GM15510 (cell line): Measurements from ENCODE around the gene SLC22A23.

ENCODE experiments used
- POLR2A ChIP-seq: IDR thresholded peaks from 3 replicates; pipeline ENCODE4 v1.6.1; 2011; ENCODE audit warnings: borderline replicate concordance; ENCODE audit not compliant: insufficient read length; ENCODE audit errors: extremely low read depth

The SLC22A23 gene

DNA sequence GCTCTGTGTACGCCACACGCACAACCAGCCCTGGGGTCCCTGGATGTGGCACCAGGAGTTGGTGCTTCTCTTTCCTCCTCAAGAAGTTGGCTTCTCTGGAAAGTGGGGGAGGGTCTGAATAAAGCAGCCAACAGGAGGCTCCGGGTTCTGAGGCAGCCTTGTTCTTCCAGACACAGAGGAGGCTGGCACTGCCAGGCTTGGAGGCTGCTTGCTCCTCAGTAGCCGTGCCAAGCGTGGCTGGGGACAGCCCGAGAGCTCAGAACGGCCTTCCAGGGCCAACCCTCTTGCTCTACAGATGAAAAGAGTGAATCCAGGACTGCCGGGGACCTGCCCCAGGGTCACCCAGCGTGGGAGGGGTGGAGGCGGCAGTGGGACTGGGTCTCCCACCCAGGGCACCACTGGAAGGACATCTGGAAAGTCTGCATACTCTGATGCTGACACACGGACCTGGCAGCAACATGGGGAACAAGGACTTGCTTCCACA, 70.4 kb downstream of the SLC22A23 start:
- no peak for TF ChIP-seq POLR2A

DNA sequence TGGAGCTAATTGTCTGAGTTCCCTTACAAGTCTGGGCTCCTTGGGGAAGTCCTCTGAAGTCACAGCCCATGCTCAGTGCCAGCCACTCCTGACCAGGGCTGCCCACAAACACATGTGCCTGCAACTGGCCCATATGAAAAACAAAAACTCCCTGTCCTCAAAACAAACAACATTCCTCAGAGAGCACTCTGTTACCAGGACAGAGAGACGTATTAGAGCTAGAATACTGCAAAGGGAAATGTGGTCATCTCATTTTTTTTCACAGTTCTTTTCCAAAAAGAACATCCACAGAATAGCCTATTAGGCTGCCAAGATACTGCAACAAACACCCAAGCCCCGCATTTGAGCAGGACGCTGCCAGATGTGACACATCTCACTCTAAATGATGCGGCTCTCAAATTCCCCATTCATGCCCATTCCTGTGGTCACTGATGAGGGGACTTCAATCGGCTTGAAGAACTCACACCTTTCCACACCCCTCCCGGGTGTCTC, 71.1 kb downstream of the SLC22A23 start:
- TF ChIP-seq POLR2A = no peak

DNA sequence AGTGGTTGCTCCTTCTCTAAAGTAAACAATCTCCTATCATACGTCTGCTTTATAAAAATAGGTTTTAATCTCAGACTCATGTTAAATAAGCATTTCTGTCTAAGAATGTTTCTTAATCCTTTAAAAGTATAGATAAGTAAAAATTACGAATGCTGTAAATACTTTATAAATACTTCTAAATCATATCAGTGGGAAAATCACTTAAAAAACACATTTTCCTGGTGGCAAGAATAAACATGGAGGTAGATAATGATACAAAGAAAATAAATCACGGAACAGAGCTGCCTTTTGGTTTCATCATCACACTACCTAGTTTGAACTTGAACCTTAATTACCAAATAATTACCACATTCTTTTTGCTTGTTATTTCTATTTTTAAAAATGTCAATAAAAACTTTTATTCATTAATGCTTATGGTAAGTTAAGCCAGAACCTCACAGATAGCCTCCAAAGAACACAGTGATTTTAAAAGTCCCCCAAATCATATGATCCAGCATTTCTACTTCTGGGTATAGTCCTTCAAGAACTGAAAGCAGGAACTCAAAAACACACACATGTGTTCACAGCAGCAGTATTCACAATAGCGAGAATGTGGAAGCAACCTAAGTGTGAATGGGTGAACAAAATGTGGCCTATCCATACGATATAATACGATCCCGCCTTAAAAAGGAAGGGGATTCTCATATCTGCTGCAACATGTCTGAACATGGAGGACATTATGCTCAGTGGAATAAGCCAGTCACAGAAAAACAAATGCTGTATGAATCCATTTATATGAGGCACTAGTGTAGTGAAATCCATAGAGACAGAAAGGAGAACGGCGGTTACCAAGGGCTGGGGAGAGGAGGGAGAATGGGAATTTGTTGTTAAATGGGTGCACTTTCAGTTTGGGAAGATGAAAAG, 72.4 kb downstream of the SLC22A23 start:
- no peak for TF ChIP-seq POLR2A

GRCh38 chr6:3383525-3383924, 73.3 kb downstream of the SLC22A23 start:
- no peak for TF ChIP-seq POLR2A

DNA sequence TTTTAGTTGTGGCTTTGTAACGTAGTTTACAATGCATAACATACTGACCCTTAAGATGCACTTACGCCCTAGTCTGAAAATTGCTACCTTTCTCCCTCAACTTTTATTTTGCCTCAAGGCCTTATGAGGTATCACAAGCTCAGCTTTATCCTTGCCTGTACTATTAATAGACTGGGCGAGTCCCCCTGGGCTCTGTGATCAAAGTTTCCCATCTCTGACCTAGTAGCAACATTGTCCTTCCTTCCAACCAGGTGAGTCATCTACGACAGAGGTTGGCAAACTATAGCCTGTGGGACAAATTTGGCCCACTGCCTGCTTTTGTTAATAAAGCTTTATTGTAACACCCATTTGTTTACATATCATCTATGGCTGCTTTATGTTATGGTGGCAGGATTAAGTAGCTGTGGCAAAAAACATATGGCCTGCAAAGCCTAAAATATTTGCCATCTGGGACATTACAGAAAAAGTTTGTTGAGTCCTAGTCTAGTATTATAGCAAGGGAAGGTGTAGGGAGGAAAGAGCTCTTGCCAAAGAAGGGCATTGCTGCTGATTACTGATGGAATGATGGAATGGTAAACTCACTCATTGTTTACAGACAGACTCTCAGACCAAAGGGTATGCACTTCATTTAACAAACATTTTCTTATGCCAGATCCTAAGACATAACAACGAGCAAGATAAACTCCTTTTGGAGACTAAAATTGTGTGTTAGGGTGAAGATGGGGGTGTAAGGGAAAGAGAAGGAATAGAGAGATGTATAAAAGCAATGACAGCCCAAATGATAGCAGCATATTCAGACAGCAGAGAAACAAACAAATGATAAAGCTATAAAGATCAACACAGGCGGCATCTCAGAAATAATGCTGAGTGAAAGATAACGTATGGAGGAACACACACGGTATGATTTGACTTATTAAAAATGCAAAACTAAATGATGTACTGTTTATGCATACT, 74.2 kb downstream of the SLC22A23 start:
- TF ChIP-seq POLR2A = no peak

DNA sequence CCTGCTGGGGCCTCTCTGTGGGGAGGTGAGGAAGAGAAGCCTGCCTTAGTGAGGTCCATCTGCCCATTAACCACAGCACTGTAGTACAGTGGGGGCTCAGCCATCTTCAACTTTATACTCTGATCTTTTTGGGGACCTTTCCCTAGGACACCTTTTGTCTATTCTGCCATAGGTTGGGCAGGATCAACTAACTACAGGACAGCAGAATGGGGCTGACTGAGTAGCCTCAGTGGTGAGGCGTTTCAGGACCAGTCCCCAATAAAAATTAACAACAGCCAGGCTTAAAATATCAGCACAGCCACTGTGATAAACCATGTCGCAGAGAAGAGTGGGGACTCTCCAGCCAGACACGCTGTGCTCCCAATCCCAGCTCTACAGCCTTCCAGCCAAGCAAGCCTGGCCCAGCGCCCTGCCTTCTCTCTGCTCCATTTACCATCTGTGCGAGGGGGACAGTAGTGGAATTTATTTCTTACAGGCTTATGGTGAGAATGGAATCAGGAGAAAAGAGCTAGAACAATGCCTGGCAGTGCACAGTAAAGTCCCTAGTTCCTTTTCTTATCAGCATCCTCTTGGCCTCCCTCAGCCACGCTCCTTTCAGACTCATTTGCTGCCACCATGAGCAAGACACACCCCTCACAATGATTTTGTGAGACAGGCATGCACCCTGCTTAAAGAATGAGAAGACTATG, 75.5 kb downstream of the SLC22A23 start:
- TF ChIP-seq POLR2A = no peak

DNA sequence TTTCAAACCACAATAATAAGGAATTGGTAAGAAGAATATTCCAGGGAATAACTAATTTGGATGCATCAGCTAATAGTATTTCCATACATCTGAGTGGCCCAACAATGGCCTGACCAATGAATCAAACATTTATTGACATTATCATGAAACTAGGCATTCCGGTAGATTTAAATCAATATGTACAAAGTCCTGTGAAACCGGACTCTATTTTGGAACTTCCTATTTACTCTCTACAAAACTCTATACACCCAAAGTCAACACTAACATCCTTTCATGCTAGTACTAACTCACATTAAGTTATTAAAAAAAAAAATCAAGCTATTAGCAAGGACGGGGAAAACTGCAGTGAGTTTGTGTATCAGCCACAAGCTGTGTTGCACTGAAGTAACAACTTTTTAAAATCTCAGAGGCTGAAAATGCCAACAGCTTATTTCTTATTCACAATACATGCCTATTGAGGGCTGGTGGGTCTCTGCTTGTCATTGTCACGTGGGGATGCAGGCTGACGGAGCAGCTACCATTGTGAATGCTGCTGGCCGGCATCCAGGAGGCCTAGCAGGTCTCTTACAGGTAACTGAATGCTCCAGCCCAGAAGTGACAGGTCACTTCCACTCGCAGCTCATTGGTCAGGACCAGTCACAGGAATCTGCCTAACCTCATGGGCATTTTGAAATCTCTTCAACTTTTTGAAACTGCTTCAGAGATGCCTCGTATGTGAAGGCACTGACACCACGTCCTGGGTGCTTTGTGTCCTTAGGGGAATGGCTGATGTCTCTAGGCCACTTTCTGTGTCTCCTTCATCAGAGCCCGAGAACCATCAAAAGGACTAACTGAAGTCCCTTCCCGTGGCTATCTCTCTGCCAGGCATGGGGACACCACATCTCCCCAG, 76.3 kb downstream of the SLC22A23 start:
- TF ChIP-seq POLR2A = no peak

DNA sequence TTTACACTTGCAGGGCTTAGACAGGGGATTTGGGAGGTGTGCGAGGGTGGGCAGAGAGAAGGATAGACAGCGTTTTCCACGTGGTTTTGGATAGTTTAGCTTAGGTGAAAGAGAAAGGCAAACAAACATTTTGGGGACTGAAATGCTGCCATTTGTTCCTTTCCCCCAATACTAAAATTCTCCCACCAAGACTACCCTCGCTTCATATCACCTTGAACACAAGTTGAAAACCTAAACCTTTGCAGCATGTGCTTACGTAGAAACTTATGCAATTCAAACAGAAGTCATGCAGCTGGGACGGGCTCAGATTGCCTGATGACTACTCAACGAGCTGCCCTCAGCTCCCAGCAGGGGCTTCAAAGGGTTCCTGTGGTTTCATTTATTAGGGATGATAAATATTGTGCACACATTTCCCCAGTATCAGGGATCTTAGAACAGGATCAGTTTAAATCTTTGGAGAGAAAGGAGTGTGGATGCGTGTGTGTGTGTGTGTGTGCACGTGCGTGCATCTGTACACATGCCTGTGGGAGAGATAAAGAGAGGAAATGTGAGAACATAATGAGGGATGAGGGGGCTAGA, 77.3 kb downstream of the SLC22A23 start:
- no peak for TF ChIP-seq POLR2A

DNA sequence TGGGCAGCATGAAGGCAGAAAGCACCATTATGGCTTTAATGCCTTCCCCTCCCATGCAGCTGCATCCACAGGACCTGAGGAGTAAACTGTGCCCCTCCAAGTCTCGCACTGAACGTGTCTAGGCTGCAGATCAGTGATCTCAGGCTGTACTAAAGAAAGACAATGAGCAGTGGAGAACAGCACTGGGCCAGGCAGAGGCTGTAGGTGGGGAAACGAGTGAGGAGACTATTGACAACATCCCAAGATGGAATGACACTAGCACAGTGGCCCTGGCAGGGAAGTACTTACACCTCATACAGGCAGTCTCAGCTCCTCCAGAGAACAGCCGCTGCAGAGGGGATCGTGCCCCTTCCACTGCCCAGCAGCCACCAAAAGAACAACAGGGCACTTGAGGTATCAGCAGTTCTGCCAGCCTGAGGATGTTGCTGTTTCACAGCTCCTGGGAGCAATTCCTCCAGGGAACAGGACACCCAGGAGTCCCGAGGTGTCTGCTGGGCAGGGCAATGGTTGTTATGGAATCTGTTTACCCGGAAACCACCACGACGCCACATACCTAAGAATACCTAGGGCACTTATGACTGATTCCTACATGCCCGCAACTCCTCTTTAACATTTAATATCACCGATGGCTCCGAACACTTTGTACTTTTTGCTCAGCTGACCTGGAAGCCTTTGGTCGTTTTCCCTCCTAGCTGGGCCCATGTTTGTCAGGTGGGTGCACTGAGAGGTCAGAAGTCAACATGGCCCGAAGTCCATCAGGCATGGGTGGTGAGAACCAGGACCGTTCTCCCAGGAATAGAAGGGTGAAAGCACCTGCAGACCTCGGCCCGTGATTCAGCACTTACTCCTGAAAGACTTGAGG, 79.1 kb downstream of the SLC22A23 start:
- TF ChIP-seq POLR2A = no peak

- TF ChIP-seq POLR2A = no peak
Measured at GRCh38 chr6:3376893-3377535, 79.8 kb downstream of the SLC22A23 start.

- no peak for TF ChIP-seq POLR2A
Measured at GRCh38 chr6:3376064-3376463, 80.8 kb downstream of the SLC22A23 start.

DNA sequence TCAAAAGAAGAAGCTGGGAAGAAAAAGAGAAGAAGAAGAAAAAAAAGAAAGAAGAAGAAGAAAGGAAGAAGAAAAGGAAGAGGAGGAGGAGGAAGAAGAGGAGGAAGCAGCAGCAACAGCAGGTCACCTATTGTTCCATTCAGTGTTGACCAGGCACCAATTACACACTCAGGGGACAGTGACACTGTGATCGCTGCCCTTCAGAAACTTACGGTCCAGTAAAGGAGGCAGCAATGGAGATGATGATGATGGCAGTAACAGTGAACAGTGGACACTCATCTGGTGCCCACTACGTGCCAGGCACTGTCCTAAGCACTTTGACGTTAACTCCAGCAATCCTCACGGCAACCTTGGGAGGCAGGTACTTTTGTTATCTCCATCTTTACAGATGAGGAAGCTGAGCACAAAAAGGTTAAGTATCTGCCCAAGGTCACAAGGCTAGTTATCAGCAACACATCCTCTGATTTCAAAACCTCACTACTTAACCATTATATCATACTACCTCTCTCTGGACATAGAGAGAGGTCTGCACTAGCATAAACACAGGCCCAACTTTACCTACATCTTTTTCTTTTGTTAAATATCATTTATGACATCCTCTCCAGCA, 83.2 kb downstream of the SLC22A23 start:
- no peak for TF ChIP-seq POLR2A

- no peak for TF ChIP-seq POLR2A
Measured at GRCh38 chr6:3372912-3373554, 83.8 kb downstream of the SLC22A23 start.
